ENCODE measurements around the gene ZBTB20.

DNA sequence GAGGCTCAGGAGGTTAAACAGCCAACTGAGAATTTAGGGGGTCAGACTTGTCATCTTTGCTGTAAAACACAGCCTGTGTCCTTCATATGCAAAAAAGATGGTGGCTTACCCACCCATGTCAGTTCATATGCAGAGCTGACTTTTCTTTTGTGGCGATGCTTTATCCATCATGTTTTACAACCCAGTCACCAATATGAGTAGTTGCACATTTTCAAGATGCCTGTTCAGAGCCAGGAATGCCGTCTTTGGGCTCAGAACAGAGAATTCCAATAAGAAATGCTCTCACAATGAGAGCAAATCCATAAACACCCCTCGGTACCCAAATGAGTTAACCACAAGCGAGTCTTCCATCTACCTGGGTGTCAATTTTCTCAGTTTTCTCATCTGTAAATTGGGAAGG is 769.7 kb downstream of the ZBTB20 start:
- TF ChIP-seq CTCF (IDR thresholded peaks at IDR 0.05) (no peak), POLR2AphosphoS5 (IDR thresholded peaks at IDR 0.05) (no peak), POLR2A (IDR thresholded peaks at IDR 0.05) (no peak)
